Measurements from ENCODE around the gene DUSP28.

- TF ChIP-seq CTCF (IDR thresholded peaks at IDR 0.05) (no peak), EZH2 (IDR thresholded peaks at IDR 0.05) (no peak), EZH2phosphoT487 (IDR thresholded peaks at IDR 0.05) (no peak)
Observed at GRCh38 chr2:240582781-240583180, 22.6 kb downstream of the DUSP28 start.
